WTC11 (cell line): Measurements from ENCODE around the gene CYP46A1. TPM values are rescaled to one million over a fixed set of nuclear protein-coding genes. Genes with fewer than 3 reads are reported as not detected.

ENCODE experiments used
- ATAC-seq: fragments of 200-7000 bp; cut with Tn5 transposase; 2 replicates; pipeline ENCODE4 v1.10.0; 2021; ENCODE audit warnings: mild to moderate bottlenecking, moderate library complexity
- CTCF ChIA-PET: fragments of 300-600 bp; sonication (Branson Sonifier 250); formaldehyde crosslinking; loops from one replicate; lab custom pipeline; 2021; ENCODE audit warnings: antibody characterized with exemption; lab: Charles Lee
- POLR2A ChIA-PET: fragments of 350-600 bp; sonication (Branson Sonifier 250); formaldehyde crosslinking; loops from one replicate; lab custom pipeline; 2021; ENCODE audit warnings: antibody characterized with exemption; lab: Charles Lee
- DNase-seq: peaks from one replicate; pipeline ENCODE4 v3.0.0; 2021; ENCODE audit warnings: low spot score
- H3K27ac Mint-ChIP-seq: 2 replicates; pipeline ENCODE4 v1.8.0; 2021; ENCODE audit warnings: mixed read lengths
- H3K27me3 Mint-ChIP-seq: 2 replicates; pipeline ENCODE4 v1.8.0; 2021; ENCODE audit warnings: low read depth, mild to moderate bottlenecking, moderate library complexity, mixed read lengths
- H3K36me3 Mint-ChIP-seq: 2 replicates; pipeline ENCODE4 v1.8.0; 2021; ENCODE audit warnings: mixed read lengths
- H3K4me1 Mint-ChIP-seq: 2 replicates; pipeline ENCODE4 v1.8.0; 2022; ENCODE audit warnings: mixed read lengths
- H3K4me3 Mint-ChIP-seq: 2 replicates; pipeline ENCODE4 v1.8.0; 2021; ENCODE audit warnings: mild to moderate bottlenecking, moderate library complexity, mixed read lengths
- H3K9me3 Mint-ChIP-seq: 2 replicates; pipeline ENCODE4 v1.8.0; 2021; ENCODE audit warnings: mixed read lengths
- CREM ChIP-seq: sonication (generic); formaldehyde crosslinking; IDR thresholded peaks from 2 replicates; pipeline ENCODE4 v1.8.1; 2022; ENCODE audit warnings: mild to moderate bottlenecking, missing genetic modification reagents, moderate library complexity
- FOXK1 ChIP-seq: sonication (generic); formaldehyde crosslinking; IDR thresholded peaks from 2 replicates; pipeline ENCODE4 v1.8.0; 2022; ENCODE audit warnings: mild to moderate bottlenecking, moderate library complexity, missing genetic modification reagents
- GRHL2 ChIP-seq: fragments of 250-450 bp; sonication (Bioruptor Pico); IDR thresholded peaks from 2 replicates; pipeline ENCODE4 v1.8.0; 2022; ENCODE audit warnings: mild to moderate bottlenecking, moderate library complexity; ENCODE audit not compliant: insufficient replicate concordance, severe bottlenecking
- JAZF1 ChIP-seq: fragments of 250-450 bp; sonication (Bioruptor Pico); IDR thresholded peaks from 2 replicates; pipeline ENCODE4 v1.9.0; 2021; ENCODE audit warnings: moderate library complexity, mild to moderate bottlenecking, inconsistent platforms
- MXD4 ChIP-seq: fragments of 250-450 bp; sonication (Bioruptor Pico); IDR thresholded peaks from 2 replicates; pipeline ENCODE4 v1.8.0; 2021; ENCODE audit warnings: mild to moderate bottlenecking, moderate library complexity, borderline replicate concordance
- NFATC4 ChIP-seq: fragments of 250-450 bp; sonication (Bioruptor Pico); IDR thresholded peaks from 2 replicates; pipeline ENCODE4 v1.9.0; 2021; ENCODE audit warnings: mild to moderate bottlenecking
- NFE2L1 ChIP-seq: sonication (generic); formaldehyde crosslinking; IDR thresholded peaks from 2 replicates; pipeline ENCODE4 v1.8.1; 2023; ENCODE audit warnings: missing genetic modification reagents
- NR3C1 ChIP-seq: sonication (generic); formaldehyde crosslinking; conservative IDR thresholded peaks from 2 replicates; pipeline ENCODE4 v1.8.1; 2023; ENCODE audit warnings: low read depth, mild to moderate bottlenecking, missing genetic modification reagents
- ZNF423 ChIP-seq: fragments of 250-450 bp; sonication (Bioruptor Pico); IDR thresholded peaks from 2 replicates; pipeline ENCODE4 v2.1.2; 2022; ENCODE audit warnings: mild to moderate bottlenecking, moderate library complexity
- ZNF671 ChIP-seq: fragments of 250-450 bp; sonication (Bioruptor Pico); IDR thresholded peaks from 2 replicates; pipeline ENCODE4 v1.8.0; 2021; ENCODE audit warnings: mild to moderate bottlenecking
- total RNA-seq: library from RNA; stranded (reverse); gene quantifications from 3 replicates; pipeline ENCODE4 v1.2.3, GENCODE V29; 2021
- TF ChIP-seq, protein P1 (sequence below): fragments of 250-450 bp; sonication (Bioruptor Pico); IDR thresholded peaks from 2 replicates; pipeline ENCODE4 v1.9.0; 2021; ENCODE audit warnings: mild to moderate bottlenecking, borderline replicate concordance
- TF ChIP-seq, protein P2 (sequence below): sonication (generic); formaldehyde crosslinking; IDR thresholded peaks from 2 replicates; pipeline ENCODE4 v1.8.0; 2022; ENCODE audit warnings: mild to moderate bottlenecking, missing genetic modification reagents
- TF ChIP-seq, protein P3 (sequence below): sonication (generic); formaldehyde crosslinking; IDR thresholded peaks from 2 replicates; pipeline ENCODE4 v1.8.1; 2023; ENCODE audit warnings: mild to moderate bottlenecking, missing genetic modification reagents
- TF ChIP-seq, protein P4 (sequence below): sonication (generic); formaldehyde crosslinking; IDR thresholded peaks from 2 replicates; pipeline ENCODE4 v1.8.0; 2022; ENCODE audit warnings: mild to moderate bottlenecking, missing genetic modification reagents
- TF ChIP-seq, protein P5 (sequence below): sonication (generic); formaldehyde crosslinking; IDR thresholded peaks from 2 replicates; pipeline ENCODE4 v1.8.0; 2023; ENCODE audit warnings: missing genetic modification reagents
- TF ChIP-seq, protein P6 (sequence below): sonication (generic); formaldehyde crosslinking; IDR thresholded peaks from 2 replicates; pipeline ENCODE4 v1.8.1; 2023; ENCODE audit warnings: mild to moderate bottlenecking, missing genetic modification reagents, borderline replicate concordance

CYP46A1 gene
- total RNA-seq, 1 experiment from 2014 or later = 0.77 TPM

DNA sequence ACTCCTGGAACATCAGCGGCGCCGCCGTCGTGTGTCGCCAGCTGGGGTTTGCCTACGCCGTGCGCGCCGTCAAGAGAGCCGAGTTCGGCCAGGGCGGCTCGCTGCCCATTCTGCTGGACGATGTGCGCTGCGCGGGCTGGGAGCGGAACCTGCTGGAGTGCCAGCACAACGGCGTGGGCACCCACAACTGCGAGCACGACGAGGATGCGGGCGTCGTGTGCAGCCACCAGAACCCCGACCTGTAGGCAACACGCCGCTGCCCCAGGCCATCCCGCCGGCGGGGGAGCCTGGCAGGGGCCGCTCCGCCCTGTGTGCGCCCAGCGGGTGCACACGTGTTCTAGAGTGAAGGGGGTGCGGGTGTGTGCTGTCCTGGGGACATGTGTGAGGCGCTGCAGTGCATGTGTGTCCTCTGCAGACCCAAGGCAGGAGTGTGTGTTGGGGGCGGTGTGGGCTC lies 8.7 kb upstream of the CYP46A1 start (continued):
- TF ChIP-seq, protein P1, sequence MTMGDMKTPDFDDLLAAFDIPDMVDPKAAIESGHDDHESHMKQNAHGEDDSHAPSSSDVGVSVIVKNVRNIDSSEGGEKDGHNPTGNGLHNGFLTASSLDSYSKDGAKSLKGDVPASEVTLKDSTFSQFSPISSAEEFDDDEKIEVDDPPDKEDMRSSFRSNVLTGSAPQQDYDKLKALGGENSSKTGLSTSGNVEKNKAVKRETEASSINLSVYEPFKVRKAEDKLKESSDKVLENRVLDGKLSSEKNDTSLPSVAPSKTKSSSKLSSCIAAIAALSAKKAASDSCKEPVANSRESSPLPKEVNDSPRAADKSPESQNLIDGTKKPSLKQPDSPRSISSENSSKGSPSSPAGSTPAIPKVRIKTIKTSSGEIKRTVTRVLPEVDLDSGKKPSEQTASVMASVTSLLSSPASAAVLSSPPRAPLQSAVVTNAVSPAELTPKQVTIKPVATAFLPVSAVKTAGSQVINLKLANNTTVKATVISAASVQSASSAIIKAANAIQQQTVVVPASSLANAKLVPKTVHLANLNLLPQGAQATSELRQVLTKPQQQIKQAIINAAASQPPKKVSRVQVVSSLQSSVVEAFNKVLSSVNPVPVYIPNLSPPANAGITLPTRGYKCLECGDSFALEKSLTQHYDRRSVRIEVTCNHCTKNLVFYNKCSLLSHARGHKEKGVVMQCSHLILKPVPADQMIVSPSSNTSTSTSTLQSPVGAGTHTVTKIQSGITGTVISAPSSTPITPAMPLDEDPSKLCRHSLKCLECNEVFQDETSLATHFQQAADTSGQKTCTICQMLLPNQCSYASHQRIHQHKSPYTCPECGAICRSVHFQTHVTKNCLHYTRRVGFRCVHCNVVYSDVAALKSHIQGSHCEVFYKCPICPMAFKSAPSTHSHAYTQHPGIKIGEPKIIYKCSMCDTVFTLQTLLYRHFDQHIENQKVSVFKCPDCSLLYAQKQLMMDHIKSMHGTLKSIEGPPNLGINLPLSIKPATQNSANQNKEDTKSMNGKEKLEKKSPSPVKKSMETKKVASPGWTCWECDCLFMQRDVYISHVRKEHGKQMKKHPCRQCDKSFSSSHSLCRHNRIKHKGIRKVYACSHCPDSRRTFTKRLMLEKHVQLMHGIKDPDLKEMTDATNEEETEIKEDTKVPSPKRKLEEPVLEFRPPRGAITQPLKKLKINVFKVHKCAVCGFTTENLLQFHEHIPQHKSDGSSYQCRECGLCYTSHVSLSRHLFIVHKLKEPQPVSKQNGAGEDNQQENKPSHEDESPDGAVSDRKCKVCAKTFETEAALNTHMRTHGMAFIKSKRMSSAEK (CRISPR knock-in tag) = no peak
- no peak for TF ChIP-seq GRHL2 (CRISPR knock-in tag)
- no peak for TF ChIP-seq ZNF671 (CRISPR knock-in tag)
- no peak for TF ChIP-seq MXD4
- TF ChIP-seq JAZF1 = no peak
- TF ChIP-seq, protein P2, sequence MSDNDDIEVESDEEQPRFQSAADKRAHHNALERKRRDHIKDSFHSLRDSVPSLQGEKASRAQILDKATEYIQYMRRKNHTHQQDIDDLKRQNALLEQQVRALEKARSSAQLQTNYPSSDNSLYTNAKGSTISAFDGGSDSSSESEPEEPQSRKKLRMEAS (CRISPR knock-in tag) = no peak
- no peak for TF ChIP-seq NR3C1 (CRISPR knock-in tag)
- TF ChIP-seq NFE2L1 (CRISPR knock-in tag) = no peak

DNA sequence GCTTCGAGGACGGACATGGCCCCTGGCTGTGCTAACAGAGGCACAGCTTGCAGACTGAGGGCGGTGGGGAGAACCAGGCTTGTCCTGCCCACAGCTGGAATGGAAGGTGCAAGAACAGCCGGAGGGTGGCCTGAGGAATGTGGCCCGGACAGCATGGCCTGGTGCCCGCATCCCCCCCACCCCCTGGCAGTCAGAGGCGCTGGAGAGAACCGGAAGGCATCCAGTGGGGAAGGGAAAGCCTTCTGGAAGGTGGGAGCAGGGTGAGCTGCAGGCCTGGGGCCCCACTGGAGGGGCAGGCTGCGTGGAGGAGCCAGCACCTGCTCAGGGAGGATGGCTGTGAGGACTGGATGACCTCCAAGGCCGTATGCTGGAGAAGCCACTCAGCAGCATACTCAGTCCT lies 8.1 kb upstream of the CYP46A1 start:
- Mint-ChIP-seq H3K36me3 (peaks cover 8% of the 10 kb centered on the region), H3K4me1 (peaks cover 24% of the 10 kb centered on the region), H3K9me3 (peaks cover 20% of the 10 kb centered on the region)
- CTCF ChIA-PET = no interaction called here
- ATAC-seq = no peak
- TF ChIP-seq, protein P3, sequence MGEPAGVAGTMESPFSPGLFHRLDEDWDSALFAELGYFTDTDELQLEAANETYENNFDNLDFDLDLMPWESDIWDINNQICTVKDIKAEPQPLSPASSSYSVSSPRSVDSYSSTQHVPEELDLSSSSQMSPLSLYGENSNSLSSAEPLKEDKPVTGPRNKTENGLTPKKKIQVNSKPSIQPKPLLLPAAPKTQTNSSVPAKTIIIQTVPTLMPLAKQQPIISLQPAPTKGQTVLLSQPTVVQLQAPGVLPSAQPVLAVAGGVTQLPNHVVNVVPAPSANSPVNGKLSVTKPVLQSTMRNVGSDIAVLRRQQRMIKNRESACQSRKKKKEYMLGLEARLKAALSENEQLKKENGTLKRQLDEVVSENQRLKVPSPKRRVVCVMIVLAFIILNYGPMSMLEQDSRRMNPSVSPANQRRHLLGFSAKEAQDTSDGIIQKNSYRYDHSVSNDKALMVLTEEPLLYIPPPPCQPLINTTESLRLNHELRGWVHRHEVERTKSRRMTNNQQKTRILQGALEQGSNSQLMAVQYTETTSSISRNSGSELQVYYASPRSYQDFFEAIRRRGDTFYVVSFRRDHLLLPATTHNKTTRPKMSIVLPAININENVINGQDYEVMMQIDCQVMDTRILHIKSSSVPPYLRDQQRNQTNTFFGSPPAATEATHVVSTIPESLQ (CRISPR knock-in tag) = no peak
- TF ChIP-seq, protein P4, sequence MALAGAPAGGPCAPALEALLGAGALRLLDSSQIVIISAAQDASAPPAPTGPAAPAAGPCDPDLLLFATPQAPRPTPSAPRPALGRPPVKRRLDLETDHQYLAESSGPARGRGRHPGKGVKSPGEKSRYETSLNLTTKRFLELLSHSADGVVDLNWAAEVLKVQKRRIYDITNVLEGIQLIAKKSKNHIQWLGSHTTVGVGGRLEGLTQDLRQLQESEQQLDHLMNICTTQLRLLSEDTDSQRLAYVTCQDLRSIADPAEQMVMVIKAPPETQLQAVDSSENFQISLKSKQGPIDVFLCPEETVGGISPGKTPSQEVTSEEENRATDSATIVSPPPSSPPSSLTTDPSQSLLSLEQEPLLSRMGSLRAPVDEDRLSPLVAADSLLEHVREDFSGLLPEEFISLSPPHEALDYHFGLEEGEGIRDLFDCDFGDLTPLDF = no peak
- TF ChIP-seq ZNF423 (CRISPR knock-in tag) = no peak
- TF ChIP-seq CREM (CRISPR knock-in tag) = no peak
- TF ChIP-seq, protein P5, sequence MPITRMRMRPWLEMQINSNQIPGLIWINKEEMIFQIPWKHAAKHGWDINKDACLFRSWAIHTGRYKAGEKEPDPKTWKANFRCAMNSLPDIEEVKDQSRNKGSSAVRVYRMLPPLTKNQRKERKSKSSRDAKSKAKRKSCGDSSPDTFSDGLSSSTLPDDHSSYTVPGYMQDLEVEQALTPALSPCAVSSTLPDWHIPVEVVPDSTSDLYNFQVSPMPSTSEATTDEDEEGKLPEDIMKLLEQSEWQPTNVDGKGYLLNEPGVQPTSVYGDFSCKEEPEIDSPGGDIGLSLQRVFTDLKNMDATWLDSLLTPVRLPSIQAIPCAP (CRISPR knock-in tag) = no peak
- TF ChIP-seq, all 79 proteins: peak for 0
- no peak overlapping the region for H3K4me3 Mint-ChIP-seq
- DNase-seq = no peak
- POLR2A ChIA-PET = interaction anchor here (0.7 kb wide), 1 partner anchor 99 kb away, joined by 4 read pairs; no protein-coding TSS in a partner anchor
- H3K27ac Mint-ChIP-seq = no peak overlapping the region
- peaks cover 3% of the 10 kb centered on the region; the same call in 1 of the 2 replicates for H3K27me3 Mint-ChIP-seq

DNA sequence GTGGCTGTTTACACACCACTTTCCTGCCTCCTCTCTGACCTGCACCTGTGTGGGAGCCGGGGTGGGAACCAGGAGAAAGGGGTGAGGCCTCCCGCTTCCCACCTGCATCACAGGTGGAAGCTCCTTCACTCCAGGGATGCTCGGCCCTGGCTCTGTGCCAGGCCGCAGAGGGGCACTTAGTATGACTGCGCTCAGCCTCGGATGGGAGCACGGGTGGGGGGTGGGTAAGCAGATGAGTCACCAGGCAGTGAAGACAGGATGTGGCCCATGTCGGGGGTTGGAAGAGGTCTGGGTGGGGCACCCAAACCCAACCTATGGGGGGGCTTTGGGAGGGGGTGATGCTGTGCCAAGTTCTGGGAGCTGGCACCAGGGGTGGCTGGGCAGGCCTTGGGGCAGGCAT lies 7.4 kb upstream of the CYP46A1 start:
- Mint-ChIP-seq H3K27ac (no peak overlapping the region), H3K27me3 (peaks cover 1% of the 10 kb centered on the region; the same call in 1 of the 2 replicates), H3K36me3 (peaks cover 8% of the 10 kb centered on the region), H3K4me3 (no peak overlapping the region), H3K4me1 (peaks cover 17% of the 10 kb centered on the region), H3K9me3 (peaks cover 20% of the 10 kb centered on the region)
- TF ChIP-seq NR3C1 (CRISPR knock-in tag) (no peak), FOXK1 (no peak), NFATC4 (CRISPR knock-in tag) (no peak)
- TF ChIP-seq, protein P6, sequence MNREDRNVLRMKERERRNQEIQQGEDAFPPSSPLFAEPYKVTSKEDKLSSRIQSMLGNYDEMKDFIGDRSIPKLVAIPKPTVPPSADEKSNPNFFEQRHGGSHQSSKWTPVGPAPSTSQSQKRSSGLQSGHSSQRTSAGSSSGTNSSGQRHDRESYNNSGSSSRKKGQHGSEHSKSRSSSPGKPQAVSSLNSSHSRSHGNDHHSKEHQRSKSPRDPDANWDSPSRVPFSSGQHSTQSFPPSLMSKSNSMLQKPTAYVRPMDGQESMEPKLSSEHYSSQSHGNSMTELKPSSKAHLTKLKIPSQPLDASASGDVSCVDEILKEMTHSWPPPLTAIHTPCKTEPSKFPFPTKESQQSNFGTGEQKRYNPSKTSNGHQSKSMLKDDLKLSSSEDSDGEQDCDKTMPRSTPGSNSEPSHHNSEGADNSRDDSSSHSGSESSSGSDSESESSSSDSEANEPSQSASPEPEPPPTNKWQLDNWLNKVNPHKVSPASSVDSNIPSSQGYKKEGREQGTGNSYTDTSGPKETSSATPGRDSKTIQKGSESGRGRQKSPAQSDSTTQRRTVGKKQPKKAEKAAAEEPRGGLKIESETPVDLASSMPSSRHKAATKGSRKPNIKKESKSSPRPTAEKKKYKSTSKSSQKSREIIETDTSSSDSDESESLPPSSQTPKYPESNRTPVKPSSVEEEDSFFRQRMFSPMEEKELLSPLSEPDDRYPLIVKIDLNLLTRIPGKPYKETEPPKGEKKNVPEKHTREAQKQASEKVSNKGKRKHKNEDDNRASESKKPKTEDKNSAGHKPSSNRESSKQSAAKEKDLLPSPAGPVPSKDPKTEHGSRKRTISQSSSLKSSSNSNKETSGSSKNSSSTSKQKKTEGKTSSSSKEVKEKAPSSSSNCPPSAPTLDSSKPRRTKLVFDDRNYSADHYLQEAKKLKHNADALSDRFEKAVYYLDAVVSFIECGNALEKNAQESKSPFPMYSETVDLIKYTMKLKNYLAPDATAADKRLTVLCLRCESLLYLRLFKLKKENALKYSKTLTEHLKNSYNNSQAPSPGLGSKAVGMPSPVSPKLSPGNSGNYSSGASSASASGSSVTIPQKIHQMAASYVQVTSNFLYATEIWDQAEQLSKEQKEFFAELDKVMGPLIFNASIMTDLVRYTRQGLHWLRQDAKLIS = no peak
- ATAC-seq (no peak), DNase-seq (no peak)
- ChIA-PET CTCF (no interaction called here), POLR2A (interaction anchor here (0.7 kb wide), 1 partner anchor 98 kb away, joined by 4 read pairs; no protein-coding TSS in a partner anchor)
